GM21423 (cell line): Measurements from ENCODE around the gene REEP3.

Source experiments
- ATAC-seq: cut with Tn5 transposase; IDR thresholded peaks from one replicate; pipeline ENCODE4 v1.9.1; 2021; ENCODE audit warnings: mild to moderate bottlenecking, moderate library complexity; ENCODE audit not compliant: unreplicated experiment

Gene REEP3

GRCh38 chr10:63505562-63505961, 15.6 kb upstream of the REEP3 start:
- no peak for ATAC-seq

- ATAC-seq = no peak
Observed at GRCh38 chr10:63506554-63506953, 14.6 kb upstream of the REEP3 start.

- peak; percentile 40 for ATAC-seq
Observed at GRCh38 chr10:63515002-63515763, 6.0 kb upstream of the REEP3 start.

- no peak for ATAC-seq
Observed at GRCh38 chr10:63516207-63516606, 5.0 kb upstream of the REEP3 start.

GRCh38 chr10:63518690-63519288, 2.4 kb upstream of the REEP3 start:
- ATAC-seq = no peak

GRCh38 chr10:63521416-63522276, 445 bp downstream of the REEP3 start:
- ATAC-seq = peak; percentile 59

GRCh38 chr10:63522277-63522687, 1.1 kb downstream of the REEP3 start:
- ATAC-seq = no peak

GRCh38 chr10:63522995-63523394, 1.8 kb downstream of the REEP3 start:
- ATAC-seq = no peak

GRCh38 chr10:63525021-63525420, 3.8 kb downstream of the REEP3 start:
- ATAC-seq = no peak

- no peak for ATAC-seq
Observed at GRCh38 chr10:63527401-63527800, 6.2 kb downstream of the REEP3 start.

GRCh38 chr10:63528084-63528744, 7.0 kb downstream of the REEP3 start:
- ATAC-seq = no peak

- no peak for ATAC-seq
Observed at GRCh38 chr10:63530409-63530808, 9.2 kb downstream of the REEP3 start.

- no peak for ATAC-seq
Observed at GRCh38 chr10:63534723-63535122, 13.5 kb downstream of the REEP3 start.

- no peak for ATAC-seq
Observed at GRCh38 chr10:63536698-63537097, 15.5 kb downstream of the REEP3 start.

- no peak for ATAC-seq
Observed at GRCh38 chr10:63537536-63537935, 16.3 kb downstream of the REEP3 start.

- no peak for ATAC-seq
Observed at GRCh38 chr10:63539377-63539776, 18.2 kb downstream of the REEP3 start.

GRCh38 chr10:63539994-63540393, 18.8 kb downstream of the REEP3 start:
- no peak for ATAC-seq

- ATAC-seq = no peak
Observed at GRCh38 chr10:63542835-63543575, 21.8 kb downstream of the REEP3 start.

- no peak for ATAC-seq
Observed at GRCh38 chr10:63543576-63543962, 22.4 kb downstream of the REEP3 start.

- ATAC-seq = no peak
Observed at GRCh38 chr10:63544418-63544817, 23.2 kb downstream of the REEP3 start.
